Lower lobe of right lung (tissue), 2 donors: ENCODE results near the gene XRN1. TPM values are rescaled to one million over a fixed set of nuclear protein-coding genes. Genes with fewer than 3 reads are reported as not detected.

Experiments used
- ATAC-seq, 2 donors: fragments of 200-7000 bp; cut with Tn5 transposase; one replicate each; pipeline ENCODE4 v1.9.1; 2020 to 2022; ENCODE audit warnings: mild to moderate bottlenecking in 2 of 2, moderate library complexity in 2 of 2
- DNase-seq: peaks from one replicate; pipeline ENCODE4 v3.0.0-alpha.2; 2020
- H3K27ac ChIP-seq: fragments of 200-600 bp; one replicate; pipeline ENCODE4 v1.8.0; 2022
- H3K27me3 ChIP-seq: fragments of 200-600 bp; one replicate; pipeline ENCODE4 v1.8.0; 2022; ENCODE audit warnings: low read depth
- H3K36me3 ChIP-seq: fragments of 200-600 bp; one replicate; pipeline ENCODE4 v1.8.0; 2022; ENCODE audit warnings: mild to moderate bottlenecking
- H3K4me1 ChIP-seq: fragments of 200-600 bp; one replicate; pipeline ENCODE4 v1.8.0; 2022
- H3K4me3 ChIP-seq: fragments of 200-600 bp; one replicate; pipeline ENCODE4 v1.8.0; 2022; ENCODE audit warnings: mild to moderate bottlenecking
- H3K9me3 ChIP-seq: fragments of 200-600 bp; one replicate; pipeline ENCODE4 v1.8.0; 2022
- intact Hi-C: fragments of 100-400 bp; cut with DNase I; formaldehyde crosslinking; loops from one replicate; pipeline ENCODE4 v1.11.0; 2022
- long read RNA-seq: library from polyadenylated mRNA; unstranded; transcript quantifications from one replicate; pipeline ENCODE4 v2.0.0, GENCODE V29; 2021
- total RNA-seq: library from RNA; stranded (reverse); fragmentation: NEBNext Ultra II Directional; extraction: Animal tissue kit (Norgen Biotek cat#: 25700); gene quantifications from one replicate; pipeline ENCODE4 v1.2.1, GENCODE V29; 2021
- TF ChIP-seq, protein P1 (sequence below): fragments of 200-600 bp; IDR thresholded peaks from one replicate; pipeline ENCODE4 v1.8.0; 2022; ENCODE audit warnings: antibody characterized with exemption, mild to moderate bottlenecking
- donor health status: DM: no; HTN: yes; CAD: no; lungs with severe emphysema.

XRN1 gene, protein sequence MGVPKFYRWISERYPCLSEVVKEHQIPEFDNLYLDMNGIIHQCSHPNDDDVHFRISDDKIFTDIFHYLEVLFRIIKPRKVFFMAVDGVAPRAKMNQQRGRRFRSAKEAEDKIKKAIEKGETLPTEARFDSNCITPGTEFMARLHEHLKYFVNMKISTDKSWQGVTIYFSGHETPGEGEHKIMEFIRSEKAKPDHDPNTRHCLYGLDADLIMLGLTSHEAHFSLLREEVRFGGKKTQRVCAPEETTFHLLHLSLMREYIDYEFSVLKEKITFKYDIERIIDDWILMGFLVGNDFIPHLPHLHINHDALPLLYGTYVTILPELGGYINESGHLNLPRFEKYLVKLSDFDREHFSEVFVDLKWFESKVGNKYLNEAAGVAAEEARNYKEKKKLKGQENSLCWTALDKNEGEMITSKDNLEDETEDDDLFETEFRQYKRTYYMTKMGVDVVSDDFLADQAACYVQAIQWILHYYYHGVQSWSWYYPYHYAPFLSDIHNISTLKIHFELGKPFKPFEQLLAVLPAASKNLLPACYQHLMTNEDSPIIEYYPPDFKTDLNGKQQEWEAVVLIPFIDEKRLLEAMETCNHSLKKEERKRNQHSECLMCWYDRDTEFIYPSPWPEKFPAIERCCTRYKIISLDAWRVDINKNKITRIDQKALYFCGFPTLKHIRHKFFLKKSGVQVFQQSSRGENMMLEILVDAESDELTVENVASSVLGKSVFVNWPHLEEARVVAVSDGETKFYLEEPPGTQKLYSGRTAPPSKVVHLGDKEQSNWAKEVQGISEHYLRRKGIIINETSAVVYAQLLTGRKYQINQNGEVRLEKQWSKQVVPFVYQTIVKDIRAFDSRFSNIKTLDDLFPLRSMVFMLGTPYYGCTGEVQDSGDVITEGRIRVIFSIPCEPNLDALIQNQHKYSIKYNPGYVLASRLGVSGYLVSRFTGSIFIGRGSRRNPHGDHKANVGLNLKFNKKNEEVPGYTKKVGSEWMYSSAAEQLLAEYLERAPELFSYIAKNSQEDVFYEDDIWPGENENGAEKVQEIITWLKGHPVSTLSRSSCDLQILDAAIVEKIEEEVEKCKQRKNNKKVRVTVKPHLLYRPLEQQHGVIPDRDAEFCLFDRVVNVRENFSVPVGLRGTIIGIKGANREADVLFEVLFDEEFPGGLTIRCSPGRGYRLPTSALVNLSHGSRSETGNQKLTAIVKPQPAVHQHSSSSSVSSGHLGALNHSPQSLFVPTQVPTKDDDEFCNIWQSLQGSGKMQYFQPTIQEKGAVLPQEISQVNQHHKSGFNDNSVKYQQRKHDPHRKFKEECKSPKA (N-terminal part only)
- 58.5 TPM for total RNA-seq
- long read RNA-seq, full-length matches to known transcripts, result 2 of 26 reads
- long read RNA-seq, partial matches to known transcripts, result 7 of 26 reads
- long read RNA-seq, other reads (novel, unspliced or antisense), result 17 of 26 reads

DNA sequence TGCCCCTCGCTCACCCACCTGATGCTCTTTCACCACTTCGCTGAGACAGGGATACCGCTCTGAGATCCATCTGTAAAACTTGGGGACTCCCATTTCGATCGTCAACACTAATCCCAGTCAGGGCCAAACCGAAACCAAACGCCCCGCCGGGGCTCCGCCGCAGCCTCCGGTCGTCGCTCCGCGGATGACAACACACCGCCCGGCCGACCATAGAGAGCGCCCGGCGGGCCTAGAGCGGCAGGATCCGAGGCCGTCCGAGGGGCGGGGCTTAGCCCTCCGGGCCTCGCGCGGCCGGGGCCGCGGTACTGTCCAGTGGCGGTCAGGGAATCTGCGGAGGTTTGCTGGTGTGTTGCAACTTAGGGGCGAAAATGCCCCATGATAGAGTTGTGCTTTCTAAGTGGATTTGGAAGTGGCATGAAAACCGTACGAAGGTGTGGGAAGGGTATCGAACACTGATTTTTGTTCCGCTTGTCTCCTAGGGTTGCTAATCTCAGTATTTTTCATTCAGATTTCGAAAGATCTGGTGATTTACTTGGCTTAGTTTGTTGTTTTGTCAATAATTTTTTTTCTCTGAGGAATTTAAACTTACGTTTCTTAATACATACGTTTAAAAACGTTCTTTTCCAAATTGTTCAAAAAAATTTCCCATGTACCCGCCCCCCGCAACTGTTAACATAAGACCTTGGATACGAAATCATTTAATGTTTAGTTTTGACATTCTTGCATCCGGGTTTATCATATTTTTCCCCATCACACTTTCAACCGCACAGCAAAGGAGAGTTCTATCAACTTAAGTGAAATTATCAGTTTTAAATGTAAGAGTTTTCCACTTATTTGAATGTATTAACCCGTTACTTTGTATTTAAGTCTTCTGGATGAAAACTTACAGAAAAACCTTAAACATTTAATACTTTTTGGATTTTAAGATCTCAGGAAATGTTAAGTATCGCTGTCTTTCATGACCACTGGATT, at the start of gene XRN1:
XRN1 (minus strand) TSS at position 186 of the 972 bp plus-strand sequence; CDS start at position 93, 93 bp downstream.
- peaks cover 19% of the 10 kb centered on the region for H3K36me3 ChIP-seq
- intact Hi-C loops, result no loop called here
- peak; percentile 100 for ATAC-seq
- H3K27ac ChIP-seq, result peak within 1 kb of the TSS; percentile 99
- TF ChIP-seq, protein P1, sequence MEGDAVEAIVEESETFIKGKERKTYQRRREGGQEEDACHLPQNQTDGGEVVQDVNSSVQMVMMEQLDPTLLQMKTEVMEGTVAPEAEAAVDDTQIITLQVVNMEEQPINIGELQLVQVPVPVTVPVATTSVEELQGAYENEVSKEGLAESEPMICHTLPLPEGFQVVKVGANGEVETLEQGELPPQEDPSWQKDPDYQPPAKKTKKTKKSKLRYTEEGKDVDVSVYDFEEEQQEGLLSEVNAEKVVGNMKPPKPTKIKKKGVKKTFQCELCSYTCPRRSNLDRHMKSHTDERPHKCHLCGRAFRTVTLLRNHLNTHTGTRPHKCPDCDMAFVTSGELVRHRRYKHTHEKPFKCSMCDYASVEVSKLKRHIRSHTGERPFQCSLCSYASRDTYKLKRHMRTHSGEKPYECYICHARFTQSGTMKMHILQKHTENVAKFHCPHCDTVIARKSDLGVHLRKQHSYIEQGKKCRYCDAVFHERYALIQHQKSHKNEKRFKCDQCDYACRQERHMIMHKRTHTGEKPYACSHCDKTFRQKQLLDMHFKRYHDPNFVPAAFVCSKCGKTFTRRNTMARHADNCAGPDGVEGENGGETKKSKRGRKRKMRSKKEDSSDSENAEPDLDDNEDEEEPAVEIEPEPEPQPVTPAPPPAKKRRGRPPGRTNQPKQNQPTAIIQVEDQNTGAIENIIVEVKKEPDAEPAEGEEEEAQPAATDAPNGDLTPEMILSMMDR, result no peak
- H3K4me1 ChIP-seq, result peaks cover 27% of the 10 kb centered on the region
- H3K4me3 ChIP-seq, result peak within 1 kb of the TSS; percentile 90
- H3K9me3 ChIP-seq, result no peaks in the 10 kb centered on the region
- peak; percentile 98 for DNase-seq
- no peaks in the 10 kb centered on the region for H3K27me3 ChIP-seq

DNA sequence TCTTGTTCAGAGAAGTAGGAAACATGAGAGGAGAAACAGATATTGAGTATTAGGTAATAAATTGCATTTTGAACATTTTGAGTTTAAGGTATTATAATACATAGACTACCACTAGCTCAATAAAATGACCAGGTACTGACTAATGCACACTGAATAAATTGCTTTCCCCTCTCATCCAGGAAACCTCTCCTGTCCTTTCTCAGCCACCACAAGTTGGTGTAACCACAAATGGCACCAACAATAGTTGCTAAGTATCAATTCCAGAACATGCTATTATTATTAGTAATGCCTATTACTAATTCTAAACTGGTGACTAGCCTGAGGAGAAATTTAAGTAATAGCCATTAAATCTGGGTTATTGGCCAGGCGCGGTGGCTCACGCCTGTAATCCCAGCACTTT, 47.3 kb upstream of the XRN1 start:
- Histone ChIP-seq H3K9me3 (no peaks in the 10 kb centered on the region), H3K4me3 (no peak overlapping the region), H3K27me3 (no peaks in the 10 kb centered on the region), H3K27ac (no peak overlapping the region), H3K36me3 (peaks cover 89% of the 10 kb centered on the region), H3K4me1 (no peaks in the 10 kb centered on the region)
- TF ChIP-seq, protein P1, result no peak
- intact Hi-C loops, result no loop called here
- ATAC-seq (no peak), DNase-seq (no peak)

DNA sequence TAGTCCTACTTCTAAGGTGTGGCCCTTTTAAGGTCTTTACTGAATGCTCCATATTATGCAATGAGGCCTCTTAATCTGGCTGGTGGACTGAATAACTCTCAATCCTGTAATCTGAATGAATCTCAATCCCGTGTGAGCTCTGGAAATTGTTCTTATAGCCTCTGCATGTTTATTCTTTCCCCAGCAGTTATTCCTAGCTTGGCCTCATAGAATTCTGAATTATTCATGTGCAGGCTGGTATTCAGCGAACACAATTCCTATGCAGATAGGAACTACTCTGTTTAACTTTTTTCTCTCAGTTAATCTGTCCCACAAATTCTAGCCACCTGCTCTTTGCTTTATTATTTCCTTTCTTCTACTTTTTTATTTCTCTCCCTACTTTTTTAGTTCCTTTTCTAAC, 44.3 kb upstream of the XRN1 start:
- DNase-seq (no peak), ATAC-seq (no peak)
- H3K36me3 ChIP-seq, result peaks cover 84% of the 10 kb centered on the region
- intact Hi-C loops, result no loop called here
- H3K4me1 ChIP-seq, result no peaks in the 10 kb centered on the region
- H3K27ac ChIP-seq, result no peak overlapping the region
- H3K4me3 ChIP-seq, result no peak overlapping the region
- TF ChIP-seq, protein P1, result no peak
- no peaks in the 10 kb centered on the region for H3K27me3 ChIP-seq
- no peaks in the 10 kb centered on the region for H3K9me3 ChIP-seq

GRCh38 chr3:142489572-142490323, 41.9 kb upstream of the XRN1 start:
- Histone ChIP-seq H3K36me3 (peaks cover 78% of the 10 kb centered on the region), H3K9me3 (no peaks in the 10 kb centered on the region), H3K27me3 (no peaks in the 10 kb centered on the region), H3K27ac (no peak overlapping the region), H3K4me1 (no peaks in the 10 kb centered on the region), H3K4me3 (no peak overlapping the region)
- DNase-seq (no peak), ATAC-seq (no peak)
- TF ChIP-seq, protein P1, result no peak
- intact Hi-C loops, result no loop called here
